Daoy (cell line): ENCODE results near the gene GREB1. TPM values are rescaled to one million over a fixed set of nuclear protein-coding genes. Genes with fewer than 3 reads are reported as not detected.
A peak's percentile ranks its signal among the peaks of the same experiment; 100 is the strongest.

Source experiments
- DNase-seq: peaks from one replicate; pipeline ENCODE4 v3.0.0-alpha.2; 2015; ENCODE audit warnings: low read depth
- total RNA-seq: library from RNA; depleted of rRNA; stranded (reverse); fragments of >200 nt; shearing (Covaris generic); gene quantifications from 2 replicates; pipeline ENCODE4 v1.2.3, GENCODE V29; 2014

The GREB1 gene
- total RNA-seq, 1 experiment from 2014 or later, result 0.91 TPM

GRCh38 chr2:11512431-11512830, 21.4 kb upstream of the GREB1 start:
- DNase-seq, result no peak

- no peak for DNase-seq
These were observed 20.5 kb upstream of the GREB1 start for GRCh38 chr2:11513319-11513718.

GRCh38 chr2:11514081-11514730, 19.6 kb upstream of the GREB1 start:
- DNase-seq, result no peak

- no peak for DNase-seq
These were observed 18.9 kb upstream of the GREB1 start for GRCh38 chr2:11514904-11515303.

- no peak for DNase-seq
These were observed 18.3 kb upstream of the GREB1 start for GRCh38 chr2:11515490-11515981.

GRCh38 chr2:11516984-11517648, 16.7 kb upstream of the GREB1 start:
- no peak for DNase-seq

- DNase-seq, result no peak
These were observed 15.9 kb upstream of the GREB1 start for GRCh38 chr2:11517906-11518305.

- DNase-seq, result no peak
These were observed 13.7 kb upstream of the GREB1 start for GRCh38 chr2:11520092-11520693.

GRCh38 chr2:11521775-11522174, 12.1 kb upstream of the GREB1 start:
- DNase-seq, result no peak

GRCh38 chr2:11524470-11524869, 9.4 kb upstream of the GREB1 start:
- no peak for DNase-seq

- DNase-seq, result no peak
These were observed 8.1 kb upstream of the GREB1 start for GRCh38 chr2:11525762-11526161.

GRCh38 chr2:11527001-11527400, 6.8 kb upstream of the GREB1 start:
- DNase-seq, result no peak

- DNase-seq, result no peak
These were observed 5.6 kb upstream of the GREB1 start for GRCh38 chr2:11528228-11528627.

GRCh38 chr2:11530864-11531465, 2.9 kb upstream of the GREB1 start:
- no peak for DNase-seq

- DNase-seq, result peak; percentile 53
These were observed 1.3 kb upstream of the GREB1 start for GRCh38 chr2:11532416-11533055.

- DNase-seq, result no peak
These were observed 363 bp downstream of the GREB1 start for GRCh38 chr2:11534071-11534745.

GRCh38 chr2:11534746-11535484, 1.1 kb downstream of the GREB1 start:
- no peak for DNase-seq

- no peak for DNase-seq
These were observed 2.1 kb downstream of the GREB1 start for GRCh38 chr2:11535899-11536344.

- no peak for DNase-seq
These were observed 4.1 kb downstream of the GREB1 start for GRCh38 chr2:11537951-11538350.

- DNase-seq, result no peak
These were observed 5.7 kb downstream of the GREB1 start for GRCh38 chr2:11539317-11540147.
